ENCODE results near the gene MUC13.

GRCh38 chr3:124886168-124887056, 48.1 kb downstream of the MUC13 start:
- TF ChIP-seq SMC3 (IDR thresholded peaks at IDR 0.05) (peak; percentile 26; the same call in 2 of the 3 replicates), EP300 (IDR thresholded peaks at IDR 0.05) (no peak), NFE2L2 (conservative IDR thresholded peaks at IDR 0.05; ENCODE audit: low read length) (no peak), MAZ (IDR thresholded peaks at IDR 0.05; ENCODE audit: borderline replicate concordance, low read depth, low read length) (no peak), PHF8 (IDR thresholded peaks at IDR 0.05; ENCODE audit: borderline replicate concordance, low read depth) (peak; percentile 40; the same call in 1 of the 2 replicates), ELK1 (IDR thresholded peaks at IDR 0.05; ENCODE audit: low read depth, low read length) (no peak)
